ENCODE results near the gene DOCK2.

DOCK2 gene

GRCh38 chr5:169788168-169788567 is 151.1 kb downstream of the DOCK2 start:
- no peak overlapping the region for H3K4me3 ChIP-seq (ENCODE audit: low read length)
- peak; percentile 85 for DNase-seq (ENCODE audit: low read depth)
- TF ChIP-seq CTCF (conservative IDR thresholded peaks at IDR 0.05; ENCODE audit: low read length) = no peak

- H3K4me3 ChIP-seq (ENCODE audit: low read length) = no peak overlapping the region
- no peak for TF ChIP-seq CTCF (conservative IDR thresholded peaks at IDR 0.05; ENCODE audit: low read length)
- DNase-seq (ENCODE audit: low read depth) = no peak
Measured at GRCh38 chr5:169789417-169789940, 152.4 kb downstream of the DOCK2 start.

GRCh38 chr5:169791251-169791650 is 154.2 kb downstream of the DOCK2 start:
- no peak overlapping the region for H3K4me3 ChIP-seq (ENCODE audit: low read length)
- no peak for TF ChIP-seq CTCF (conservative IDR thresholded peaks at IDR 0.05; ENCODE audit: low read length)
- no peak for DNase-seq (ENCODE audit: low read depth)

- no peak overlapping the region for H3K4me3 ChIP-seq (ENCODE audit: low read length)
Measured at GRCh38 chr5:169795338-169795737, 158.3 kb downstream of the DOCK2 start.

GRCh38 chr5:169796731-169797130 is 159.7 kb downstream of the DOCK2 start:
- no peak for DNase-seq (ENCODE audit: low read depth)
- no peak for TF ChIP-seq CTCF (conservative IDR thresholded peaks at IDR 0.05; ENCODE audit: low read length)
- no peak overlapping the region for H3K4me3 ChIP-seq (ENCODE audit: low read length)

More at GRCh38 chr5:169795338-169795737, 158.3 kb downstream of the DOCK2 start:
- no peak for TF ChIP-seq CTCF (conservative IDR thresholded peaks at IDR 0.05; ENCODE audit: low read length)
- no peak for DNase-seq (ENCODE audit: low read depth)

- no peak for DNase-seq (ENCODE audit: low read depth)
- TF ChIP-seq CTCF (conservative IDR thresholded peaks at IDR 0.05; ENCODE audit: low read length) = no peak
- no peak overlapping the region for H3K4me3 ChIP-seq (ENCODE audit: low read length)
Measured at GRCh38 chr5:169797577-169797976, 160.5 kb downstream of the DOCK2 start.

- TF ChIP-seq CTCF (conservative IDR thresholded peaks at IDR 0.05; ENCODE audit: low read length) = no peak
- H3K4me3 ChIP-seq (ENCODE audit: low read length) = no peak overlapping the region
- no peak for DNase-seq (ENCODE audit: low read depth)
Measured at GRCh38 chr5:169798438-169798837, 161.4 kb downstream of the DOCK2 start.

Measured in AG10803 (cell line).